GM12891 (cell line): Measurements from ENCODE around the gene ADGRF1.

Source experiments
- POLR2AphosphoS5 ChIP-seq: IDR thresholded peaks from 2 replicates; pipeline ENCODE4 v1.6.1; 2011; ENCODE audit warnings: low read depth, low read length, control low read depth
- POU2F2 ChIP-seq: IDR thresholded peaks from 2 replicates; pipeline ENCODE4 v1.6.1; 2011; ENCODE audit warnings: low read depth, mild to moderate bottlenecking, control low read depth, low read length, moderate library complexity
- TAF1 ChIP-seq: IDR thresholded peaks from 2 replicates; pipeline ENCODE4 v1.6.1; 2011; ENCODE audit warnings: low read depth, low read length, control low read depth

DNA sequence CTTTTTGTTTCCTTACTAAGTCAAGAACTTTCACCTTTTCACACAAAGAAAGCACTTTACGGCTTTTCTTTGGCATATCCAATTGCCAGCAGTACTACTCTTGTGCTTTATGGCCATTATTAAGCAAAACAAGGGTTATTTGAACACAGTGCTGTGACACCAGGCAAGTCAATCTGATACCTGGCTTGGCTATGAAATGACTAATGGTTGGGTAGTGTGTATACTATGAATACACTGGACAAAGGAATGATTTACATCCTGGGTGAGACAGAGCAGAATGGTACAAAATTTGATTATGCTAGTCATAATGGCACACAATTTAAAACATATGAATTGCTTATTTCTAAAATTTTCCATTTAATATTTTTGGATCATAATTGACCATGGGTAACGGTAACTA lies 22.1 kb upstream of the ADGRF1 start:
- TF ChIP-seq POLR2AphosphoS5 (no peak), POU2F2 (no peak), TAF1 (no peak)
